Measurements from ENCODE around the gene GNA14. TPM values are rescaled to one million over a fixed set of nuclear protein-coding genes. Genes with fewer than 3 reads are reported as not detected.

Gene GNA14
- total and polyA plus RNA-seq, 5 donors from 2014 or later, result not detected

GRCh38 chr9:77661566-77662085 is 13.5 kb upstream of the GNA14 start:
- H3K27ac Mint-ChIP-seq, result no peak overlapping the region
- H3K27me3 Mint-ChIP-seq, result peaks cover 21% of the 10 kb centered on the region
- no peaks in the 10 kb centered on the region for H3K36me3 ChIP-seq (ENCODE audit: control insufficient read depth, insufficient read depth, low read length)
- no peak overlapping the region for H3K27ac ChIP-seq (ENCODE audit: insufficient read depth, low read length, poor library complexity, severe bottlenecking)
- no peaks in the 10 kb centered on the region for H3K9me3 ChIP-seq (ENCODE audit: control insufficient read depth in 2 of 2, low read length in 2 of 2)
- H3K4me3 ChIP-seq (ENCODE audit: low read depth, low read length), result no peak overlapping the region
- no peaks in the 10 kb centered on the region for H3K4me1 ChIP-seq (ENCODE audit: control insufficient read depth, insufficient read depth, low read length, poor library complexity, severe bottlenecking)
- no peak overlapping the region for H3K4me3 Mint-ChIP-seq
- DNase-seq (no peak), ATAC-seq (ENCODE audit: low read depth in 2 of 2) (no peak)
- no peaks in the 10 kb centered on the region for H3K9me3 Mint-ChIP-seq
- peaks cover 0 to 3% (median 0%) of the 10 kb centered on the region in 4 donors for H3K4me1 Mint-ChIP-seq
- no peaks in the 10 kb centered on the region for H3K36me3 Mint-ChIP-seq
- H3K27me3 ChIP-seq (ENCODE audit: control insufficient read depth, insufficient read depth, low read length), result peaks cover 2% of the 10 kb centered on the region

DNA sequence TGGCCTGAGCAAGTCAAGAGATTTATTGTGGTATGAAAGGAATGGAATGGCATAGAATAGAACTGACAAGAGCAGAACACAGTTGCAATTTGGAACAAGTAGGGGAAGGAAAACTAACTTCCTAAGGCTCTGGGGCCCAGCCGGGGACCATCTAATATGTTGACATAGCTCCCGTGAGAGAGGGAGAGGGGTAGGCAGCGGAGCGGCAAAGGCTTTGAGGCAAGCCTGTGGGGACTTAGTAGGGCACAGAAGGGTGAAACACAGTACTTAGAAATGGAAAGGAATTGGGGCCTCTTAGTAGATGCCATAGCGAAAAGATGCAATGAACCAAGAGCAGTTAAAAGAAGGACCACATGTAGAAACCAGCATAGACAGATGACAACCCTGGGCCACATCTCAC is 11.8 kb upstream of the GNA14 start:
- no peaks in the 10 kb centered on the region for H3K36me3 Mint-ChIP-seq
- peaks cover 14% of the 10 kb centered on the region for H3K27me3 Mint-ChIP-seq
- no peak overlapping the region for H3K27ac ChIP-seq (ENCODE audit: insufficient read depth, low read length, poor library complexity, severe bottlenecking)
- H3K4me1 ChIP-seq (ENCODE audit: control insufficient read depth, insufficient read depth, low read length, poor library complexity, severe bottlenecking), result no peaks in the 10 kb centered on the region
- ATAC-seq (ENCODE audit: low read depth in 2 of 2) (no peak), DNase-seq (no peak)
- no peak overlapping the region for H3K4me3 Mint-ChIP-seq
- H3K9me3 ChIP-seq (ENCODE audit: control insufficient read depth in 2 of 2, low read length in 2 of 2), result no peaks in the 10 kb centered on the region
- no peak overlapping the region for H3K4me3 ChIP-seq (ENCODE audit: low read depth, low read length)
- H3K9me3 Mint-ChIP-seq, result peaks cover 0 to 1% (median 0%) of the 10 kb centered on the region in 7 donors
- H3K4me1 Mint-ChIP-seq, result peaks cover 0 to 3% (median 0%) of the 10 kb centered on the region in 4 donors
- H3K27me3 ChIP-seq (ENCODE audit: control insufficient read depth, insufficient read depth, low read length), result peaks cover 2% of the 10 kb centered on the region
- no peak overlapping the region for H3K27ac Mint-ChIP-seq
- H3K36me3 ChIP-seq (ENCODE audit: control insufficient read depth, insufficient read depth, low read length), result no peaks in the 10 kb centered on the region

DNA sequence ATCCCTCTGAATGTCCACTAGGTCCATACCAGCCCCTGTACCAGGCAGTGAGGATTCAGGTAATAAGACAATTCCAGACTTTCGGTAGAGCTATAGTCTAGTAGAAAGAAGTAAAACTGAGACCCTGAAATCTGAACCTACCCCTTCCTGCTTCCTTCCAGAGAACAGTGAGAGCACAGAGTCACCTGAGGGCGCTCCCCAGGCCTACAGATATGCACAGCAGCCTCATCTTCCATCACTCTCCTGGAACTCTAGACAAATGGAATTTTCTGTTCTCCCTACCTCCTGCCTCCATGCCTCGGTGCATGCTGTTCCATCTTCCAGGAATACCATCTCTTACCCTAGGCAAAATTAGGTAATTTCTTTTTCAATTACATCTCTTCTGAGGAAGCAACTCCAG is 3.1 kb upstream of the GNA14 start:
- peaks cover 11% of the 10 kb centered on the region for H3K4me1 ChIP-seq (ENCODE audit: control insufficient read depth, insufficient read depth, low read length, poor library complexity, severe bottlenecking)
- peaks cover 19% of the 10 kb centered on the region for H3K27me3 ChIP-seq (ENCODE audit: control insufficient read depth, insufficient read depth, low read length)
- H3K4me3 Mint-ChIP-seq, result no peak overlapping the region
- no peak overlapping the region for H3K4me3 ChIP-seq (ENCODE audit: low read depth, low read length)
- no peak overlapping the region for H3K27ac Mint-ChIP-seq
- no peak for ATAC-seq (ENCODE audit: low read depth in 2 of 2)
- peaks cover 0 to 2% (median 0%) of the 10 kb centered on the region in 7 donors for H3K9me3 Mint-ChIP-seq
- no peak overlapping the region for H3K27ac ChIP-seq (ENCODE audit: insufficient read depth, low read length, poor library complexity, severe bottlenecking)
- H3K27me3 Mint-ChIP-seq, result peaks cover 59% of the 10 kb centered on the region
- no peaks in the 10 kb centered on the region for H3K36me3 ChIP-seq (ENCODE audit: control insufficient read depth, insufficient read depth, low read length)
- H3K9me3 ChIP-seq (ENCODE audit: control insufficient read depth in 2 of 2, low read length in 2 of 2), result no peaks in the 10 kb centered on the region
- H3K4me1 Mint-ChIP-seq, result peaks cover 0 to 16% (median 6%) of the 10 kb centered on the region in 4 donors
- no peaks in the 10 kb centered on the region for H3K36me3 Mint-ChIP-seq
- no peak for DNase-seq

- Histone ChIP-seq H3K27me3 (ENCODE audit: control insufficient read depth, insufficient read depth, low read length) (peaks cover 26% of the 10 kb centered on the region), H3K9me3 (ENCODE audit: control insufficient read depth in 2 of 2, low read length in 2 of 2) (no peaks in the 10 kb centered on the region), H3K27ac (ENCODE audit: insufficient read depth, low read length, poor library complexity, severe bottlenecking) (no peak overlapping the region), H3K36me3 (ENCODE audit: control insufficient read depth, insufficient read depth, low read length) (no peaks in the 10 kb centered on the region), H3K4me1 (ENCODE audit: control insufficient read depth, insufficient read depth, low read length, poor library complexity, severe bottlenecking) (peaks cover 11% of the 10 kb centered on the region), H3K4me3 (ENCODE audit: low read depth, low read length) (no peak overlapping the region)
- H3K36me3 Mint-ChIP-seq, result no peaks in the 10 kb centered on the region
- H3K4me3 Mint-ChIP-seq, result peak overlapping the region in 1 of 4 donors; percentile 24
- no peak overlapping the region for H3K27ac Mint-ChIP-seq
- H3K9me3 Mint-ChIP-seq, result peaks cover 0 to 3% (median 0%) of the 10 kb centered on the region in 7 donors
- DNase-seq (no peak), ATAC-seq (ENCODE audit: low read depth in 2 of 2) (no peak)
- H3K27me3 Mint-ChIP-seq, result peaks cover 72% of the 10 kb centered on the region
- H3K4me1 Mint-ChIP-seq, result peaks cover 0 to 16% (median 6%) of the 10 kb centered on the region in 4 donors
Measured at GRCh38 chr9:77649109-77649812, 1.1 kb upstream of the GNA14 start.

GRCh38 chr9:77647267-77648233 is 572 bp downstream of the GNA14 start:
- no peaks in the 10 kb centered on the region for H3K36me3 ChIP-seq (ENCODE audit: control insufficient read depth, insufficient read depth, low read length)
- no peak overlapping the region for H3K27ac ChIP-seq (ENCODE audit: insufficient read depth, low read length, poor library complexity, severe bottlenecking)
- H3K27me3 ChIP-seq (ENCODE audit: control insufficient read depth, insufficient read depth, low read length), result peaks cover 26% of the 10 kb centered on the region
- Mint-ChIP-seq H3K9me3 (peaks cover 0 to 3% (median 0%) of the 10 kb centered on the region in 7 donors), H3K4me1 (peaks cover 0 to 16% (median 6%) of the 10 kb centered on the region in 4 donors), H3K27me3 (peaks cover 74% of the 10 kb centered on the region), H3K36me3 (no peaks in the 10 kb centered on the region), H3K4me3 (peak overlapping the region in 3 of 4 donors; percentile 49 to 84 (median 68)), H3K27ac (no peak overlapping the region)
- H3K4me3 ChIP-seq (ENCODE audit: low read depth, low read length), result no peak overlapping the region
- DNase-seq (no peak), ATAC-seq (ENCODE audit: low read depth in 2 of 2) (no peak)
- no peaks in the 10 kb centered on the region for H3K9me3 ChIP-seq (ENCODE audit: control insufficient read depth in 2 of 2, low read length in 2 of 2)
- peaks cover 11% of the 10 kb centered on the region for H3K4me1 ChIP-seq (ENCODE audit: control insufficient read depth, insufficient read depth, low read length, poor library complexity, severe bottlenecking)

DNA sequence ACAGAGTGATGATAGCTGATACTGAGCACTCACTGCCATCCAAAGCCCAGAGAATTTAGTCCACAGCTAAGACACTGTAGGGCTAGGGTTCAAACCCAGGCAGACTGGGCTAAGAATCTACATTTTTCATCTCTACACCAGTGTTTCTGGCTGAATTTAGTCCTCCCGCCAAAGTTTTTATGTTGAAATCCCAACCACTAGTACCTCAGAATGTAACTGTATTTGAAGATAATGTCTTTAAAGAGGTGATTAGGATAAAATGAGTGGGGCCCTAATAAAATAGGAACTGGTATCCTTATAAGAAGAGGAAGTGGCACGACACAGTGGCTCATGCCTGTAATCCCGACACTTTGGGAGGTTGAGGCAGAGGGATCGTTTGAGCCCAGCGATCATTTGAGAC is 4.3 kb downstream of the GNA14 start:
- Mint-ChIP-seq H3K27ac (no peak overlapping the region), H3K4me1 (peaks cover 0 to 13% (median 6%) of the 10 kb centered on the region in 4 donors), H3K9me3 (peaks cover 0 to 3% (median 0%) of the 10 kb centered on the region in 7 donors), H3K36me3 (no peaks in the 10 kb centered on the region), H3K4me3 (no peak overlapping the region), H3K27me3 (peaks cover 80% of the 10 kb centered on the region)
- no peak overlapping the region for H3K4me3 ChIP-seq (ENCODE audit: low read depth, low read length)
- ATAC-seq (ENCODE audit: low read depth in 2 of 2), result no peak
- no peak for DNase-seq
- H3K9me3 ChIP-seq (ENCODE audit: control insufficient read depth in 2 of 2, low read length in 2 of 2), result no peaks in the 10 kb centered on the region
- H3K27ac ChIP-seq (ENCODE audit: insufficient read depth, low read length, poor library complexity, severe bottlenecking), result no peak overlapping the region
- peaks cover 21% of the 10 kb centered on the region for H3K27me3 ChIP-seq (ENCODE audit: control insufficient read depth, insufficient read depth, low read length)
- peaks cover 11% of the 10 kb centered on the region for H3K4me1 ChIP-seq (ENCODE audit: control insufficient read depth, insufficient read depth, low read length, poor library complexity, severe bottlenecking)
- no peaks in the 10 kb centered on the region for H3K36me3 ChIP-seq (ENCODE audit: control insufficient read depth, insufficient read depth, low read length)

DNA sequence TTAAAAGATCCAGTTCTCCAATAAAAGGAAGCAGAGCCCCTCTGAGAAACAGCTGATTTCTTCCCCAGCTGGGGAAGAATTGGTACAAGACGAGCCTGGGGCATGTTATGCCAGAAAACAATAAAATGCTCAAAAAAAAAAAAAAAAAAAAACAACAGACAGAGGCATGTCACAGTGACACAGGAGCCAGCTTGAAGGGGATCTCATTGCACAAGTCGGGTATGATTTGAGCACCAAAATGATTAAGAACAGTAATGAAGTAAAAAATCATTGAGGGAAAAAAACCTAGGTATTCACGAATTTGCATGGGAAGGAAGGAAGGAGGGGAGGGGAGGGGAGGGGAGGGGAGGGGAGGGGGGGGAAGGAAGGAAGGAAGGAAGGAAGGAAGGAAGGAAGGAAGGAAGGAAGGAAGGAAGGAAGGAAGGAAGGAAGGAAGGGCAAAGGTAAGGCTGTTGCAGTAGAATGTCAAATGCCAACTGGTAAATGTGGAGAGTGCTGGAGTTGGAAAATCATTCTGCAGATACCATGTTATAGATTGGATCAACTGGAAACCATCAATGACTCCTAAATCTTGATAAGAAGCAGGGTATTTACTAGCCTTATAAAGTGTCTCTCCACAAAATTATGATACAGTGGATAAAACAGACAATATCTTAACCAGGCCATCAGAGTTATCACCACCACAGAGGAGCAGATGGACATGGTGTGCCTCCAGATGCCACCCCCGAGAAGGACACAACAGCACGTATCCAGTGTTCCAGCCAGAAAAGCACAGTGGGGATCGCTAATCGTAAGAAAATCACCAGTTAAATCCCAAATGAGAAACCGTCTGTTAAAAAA is 7.2 kb downstream of the GNA14 start:
- H3K27ac ChIP-seq (ENCODE audit: insufficient read depth, low read length, poor library complexity, severe bottlenecking), result no peak overlapping the region
- peaks cover 21% of the 10 kb centered on the region for H3K27me3 ChIP-seq (ENCODE audit: control insufficient read depth, insufficient read depth, low read length)
- no peak for ATAC-seq (ENCODE audit: low read depth in 2 of 2)
- peaks cover 70% of the 10 kb centered on the region for H3K27me3 Mint-ChIP-seq
- no peaks in the 10 kb centered on the region for H3K36me3 Mint-ChIP-seq
- H3K9me3 Mint-ChIP-seq, result peaks cover 0 to 2% (median 0%) of the 10 kb centered on the region in 7 donors
- H3K27ac Mint-ChIP-seq, result no peak overlapping the region
- no peaks in the 10 kb centered on the region for H3K4me1 ChIP-seq (ENCODE audit: control insufficient read depth, insufficient read depth, low read length, poor library complexity, severe bottlenecking)
- H3K9me3 ChIP-seq (ENCODE audit: control insufficient read depth in 2 of 2, low read length in 2 of 2), result no peaks in the 10 kb centered on the region
- no peak for DNase-seq
- H3K36me3 ChIP-seq (ENCODE audit: control insufficient read depth, insufficient read depth, low read length), result no peaks in the 10 kb centered on the region
- no peak overlapping the region for H3K4me3 ChIP-seq (ENCODE audit: low read depth, low read length)
- H3K4me3 Mint-ChIP-seq, result no peak overlapping the region
- peaks cover 0 to 6% (median 0%) of the 10 kb centered on the region in 4 donors for H3K4me1 Mint-ChIP-seq
